Measurements from ENCODE around the gene UTS2R.

Gene UTS2R

DNA sequence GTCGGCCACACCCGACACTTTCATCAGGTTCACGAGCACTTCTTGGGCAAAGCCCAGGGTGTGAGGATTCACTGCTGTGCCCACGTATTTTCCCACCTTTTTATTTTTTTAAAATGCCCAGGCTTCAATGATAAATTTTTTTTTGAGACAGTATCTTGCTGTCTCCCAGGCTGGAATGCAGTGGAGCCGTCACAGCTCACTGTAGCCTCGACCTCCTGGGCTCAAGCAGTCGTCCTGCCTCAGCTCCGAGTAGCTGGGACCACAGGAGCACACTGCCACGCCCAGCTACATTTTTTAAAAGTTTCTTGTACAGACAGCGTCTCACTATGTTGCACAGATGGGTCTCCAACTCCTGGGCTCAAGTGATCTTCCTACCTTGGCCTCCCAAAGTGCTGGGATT lies 17.8 kb downstream of the UTS2R start:
- DNase-seq (ENCODE audit: low read depth, low spot score): no peak

GRCh38 chr17:82390015-82390859 lies 18.7 kb downstream of the UTS2R start:
- DNase-seq (ENCODE audit: low read depth, low spot score): no peak

DNA sequence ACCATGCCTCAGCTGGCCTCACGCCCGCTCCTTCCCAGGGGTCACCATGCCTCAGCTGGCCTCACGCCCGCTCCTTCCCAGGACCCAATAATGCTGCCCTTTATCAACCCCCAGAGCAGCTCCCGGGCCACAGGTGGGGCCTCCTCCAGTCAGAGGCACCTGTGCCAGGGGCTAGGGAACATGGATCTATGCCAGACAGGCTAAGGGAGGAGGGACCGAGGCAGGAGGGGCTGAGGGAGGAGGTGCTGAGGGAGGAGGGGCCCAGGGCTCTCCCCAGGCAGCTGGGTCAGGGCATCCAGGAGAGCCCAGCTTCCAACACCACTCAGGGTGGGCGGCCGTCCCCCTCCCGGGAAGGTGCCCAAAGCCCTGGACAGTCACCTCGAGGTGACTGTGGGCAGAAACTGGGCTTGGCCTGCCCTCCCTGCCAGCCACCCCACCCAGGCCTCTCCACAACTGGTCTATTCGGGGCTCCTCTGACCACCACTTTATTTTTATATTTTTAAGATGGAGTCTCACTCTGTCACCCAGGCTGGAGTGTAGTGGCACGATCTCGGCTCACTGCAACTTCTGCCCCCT lies 19.4 kb downstream of the UTS2R start:
- DNase-seq (ENCODE audit: low read depth, low spot score): no peak

DNA sequence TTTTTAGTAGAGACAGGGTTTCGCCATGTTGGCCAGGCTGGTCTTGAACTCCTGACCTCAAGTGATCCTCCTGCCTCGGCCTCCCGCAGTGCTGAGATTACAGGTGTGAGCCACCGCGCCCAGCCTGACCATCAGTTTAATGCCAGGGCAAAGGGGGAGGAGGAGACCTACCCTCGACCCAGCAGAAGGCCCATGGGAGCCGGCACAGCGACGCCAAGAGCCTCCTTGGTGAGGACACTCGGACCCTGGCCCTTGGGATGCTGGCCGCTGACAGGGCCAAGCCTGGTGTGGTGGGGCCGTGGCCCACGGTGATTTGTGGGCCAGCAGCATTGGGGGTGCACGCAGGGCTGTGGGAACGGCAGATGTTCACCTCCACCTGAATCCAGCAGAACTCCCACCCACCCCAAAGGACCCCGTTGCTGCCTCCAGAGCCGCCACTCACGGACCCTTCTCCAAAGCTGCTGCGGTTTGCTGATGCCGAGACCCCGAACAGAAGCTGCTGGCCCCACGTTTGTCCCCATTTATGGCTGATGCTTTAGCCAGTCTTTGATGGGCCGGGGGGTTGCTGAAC lies 20.0 kb downstream of the UTS2R start:
- no peak for DNase-seq (ENCODE audit: low read depth, low spot score)

DNA sequence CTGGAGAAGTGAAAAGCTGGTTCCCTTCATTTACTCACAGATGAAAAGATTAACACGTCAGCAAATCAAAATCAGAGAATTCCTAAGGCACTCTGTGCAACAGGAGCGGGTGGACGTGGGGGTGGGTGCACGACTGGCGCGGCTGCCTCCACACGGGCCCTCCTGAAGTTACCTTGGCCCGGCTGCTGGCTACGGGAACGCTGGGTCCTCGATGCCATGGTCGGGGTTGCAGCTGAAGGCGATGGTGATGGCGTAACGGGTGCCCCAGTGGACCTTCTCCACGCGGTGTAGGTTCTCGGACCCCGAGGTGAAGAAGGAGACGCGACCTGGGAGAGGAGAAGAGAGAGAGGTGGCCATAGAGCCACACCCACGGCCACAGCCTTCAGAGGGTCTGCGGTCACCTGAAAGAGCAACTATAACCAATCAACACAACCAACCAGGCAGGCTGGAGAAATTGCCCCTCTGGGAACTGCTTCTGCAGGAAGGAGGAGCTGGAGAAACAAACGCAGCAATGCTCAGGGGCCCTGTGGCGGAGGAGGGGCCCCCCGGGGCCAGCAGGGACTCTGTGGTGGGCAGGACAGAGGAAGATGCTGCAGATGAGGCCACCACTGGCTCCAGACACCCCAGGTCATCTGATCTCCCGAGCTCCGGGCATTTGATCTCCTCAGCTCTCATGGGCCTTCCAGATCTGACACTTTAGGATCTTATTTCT lies 20.8 kb downstream of the UTS2R start:
- no peak for DNase-seq (ENCODE audit: low read depth, low spot score)

DNA sequence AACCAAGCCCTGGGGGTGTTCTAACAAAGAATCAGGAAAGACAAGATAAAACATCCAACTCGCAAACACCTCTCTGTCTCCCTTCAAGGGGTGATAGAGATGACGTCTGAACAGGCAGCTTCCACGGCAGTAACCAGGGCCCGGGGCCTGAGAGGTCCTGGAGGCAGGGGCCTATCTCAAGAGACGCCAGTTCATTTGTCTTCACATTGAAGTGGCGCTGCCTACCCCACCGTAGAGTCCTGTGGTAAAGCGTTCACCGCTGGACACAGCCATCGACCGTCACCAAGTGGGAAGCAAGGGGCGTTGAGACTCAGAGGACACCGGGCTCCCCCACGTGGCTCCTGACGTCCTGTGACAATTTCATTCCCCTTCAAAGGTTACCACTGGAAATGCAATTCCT lies 21.4 kb downstream of the UTS2R start:
- DNase-seq (ENCODE audit: low read depth, low spot score): no peak

DNA sequence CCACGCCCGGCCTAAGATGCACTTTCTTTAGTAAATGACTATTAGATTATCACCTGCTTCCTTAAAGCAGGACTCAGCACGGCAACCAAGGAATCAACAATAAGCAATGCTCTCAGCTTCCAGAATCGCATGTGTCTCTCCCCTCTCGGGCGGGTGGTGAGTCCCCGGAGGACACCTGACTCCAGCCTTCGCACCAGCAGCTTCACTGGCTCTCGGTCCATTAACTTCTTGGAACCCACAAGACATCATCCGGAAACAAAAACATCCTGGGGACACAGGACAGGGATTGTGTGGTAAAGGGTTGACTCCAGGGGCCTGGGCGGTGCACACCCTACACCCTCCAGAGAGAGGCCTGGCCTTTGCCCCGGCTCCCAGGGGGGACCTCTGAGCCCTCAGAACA lies 22.7 kb downstream of the UTS2R start:
- DNase-seq (ENCODE audit: low read depth, low spot score): no peak

DNA sequence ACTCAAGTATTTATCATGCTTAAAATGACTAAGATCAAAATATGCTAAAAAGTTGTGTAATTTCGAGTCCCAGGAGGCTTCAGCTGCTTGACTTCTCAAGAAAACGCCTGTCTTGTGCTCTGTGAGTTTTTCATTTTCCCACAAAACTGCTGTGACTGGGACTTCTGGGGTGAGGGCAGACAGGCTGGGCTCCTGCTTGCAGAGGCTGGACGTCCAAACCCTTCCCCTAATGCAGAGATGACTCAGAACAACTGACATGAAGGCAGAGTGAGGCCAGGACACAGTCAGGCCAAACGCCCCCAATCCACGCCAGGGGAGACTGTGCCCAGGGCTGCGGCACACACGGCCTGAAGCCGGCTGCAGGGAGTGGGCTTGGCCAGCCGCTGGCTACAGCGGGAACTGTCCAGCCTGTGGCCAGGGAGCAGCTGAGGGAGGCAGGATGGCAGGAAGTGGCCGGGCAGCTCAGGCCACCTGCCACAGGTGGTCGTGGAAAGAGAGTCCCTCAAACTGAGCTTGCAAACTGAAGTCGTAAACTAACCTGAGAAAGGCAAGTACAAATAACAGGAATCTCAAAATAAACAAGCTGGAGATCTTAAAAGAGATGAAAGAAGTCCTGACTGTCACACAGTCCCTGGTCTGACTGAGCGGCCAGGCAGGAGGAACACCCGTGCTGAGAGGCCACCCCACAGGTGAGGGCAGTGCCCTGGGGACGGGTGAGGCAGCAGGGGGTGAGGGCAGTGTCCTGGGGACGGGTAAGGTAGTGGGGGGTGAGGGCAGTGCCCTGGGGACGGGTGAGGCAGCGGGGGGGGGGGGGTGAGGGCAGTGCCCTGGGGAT lies 25.3 kb downstream of the UTS2R start:
- peak; percentile 91 for DNase-seq (ENCODE audit: low read depth, low spot score)

DNA sequence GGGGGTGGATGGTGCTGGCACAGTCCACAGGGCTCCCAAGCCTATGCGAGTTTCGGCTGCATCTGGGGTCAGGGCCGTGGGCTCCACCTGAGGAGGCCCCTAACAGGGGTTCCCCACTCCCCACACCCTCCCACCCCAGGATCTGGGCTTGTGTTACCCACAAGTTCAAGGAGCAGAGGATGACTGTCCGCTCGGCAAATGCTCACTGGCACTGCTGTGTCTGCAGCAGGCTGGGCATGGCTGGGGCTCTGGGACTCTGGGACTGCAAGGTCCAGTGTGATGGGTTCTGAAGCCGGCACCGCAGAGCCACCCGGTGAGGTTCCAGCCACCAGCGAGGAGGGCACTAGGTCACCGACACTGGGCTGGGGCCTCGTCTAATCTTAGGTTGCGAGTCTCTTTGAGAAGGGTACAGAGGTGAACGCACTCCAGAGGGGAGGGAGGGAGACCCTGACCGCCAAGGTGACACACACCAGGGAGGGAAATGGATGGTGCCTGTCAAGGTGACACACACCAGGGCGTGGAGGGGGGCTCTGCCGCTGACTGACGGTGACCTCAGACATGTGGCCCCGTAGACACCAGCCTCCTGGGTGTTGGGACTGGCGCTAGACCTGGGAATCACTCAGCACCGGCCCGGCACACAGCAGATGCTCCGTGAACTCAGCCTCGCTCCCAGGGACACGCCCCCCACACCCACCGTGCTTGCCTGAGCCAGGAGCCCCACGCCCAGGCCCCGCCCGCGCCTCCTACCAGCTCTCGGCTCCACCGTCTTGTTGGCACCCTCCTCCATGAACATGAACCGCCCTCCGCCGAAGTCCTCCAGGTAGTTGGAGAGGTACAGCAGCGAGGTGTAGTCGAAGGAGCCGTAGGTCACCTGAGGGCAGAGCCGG lies 26.1 kb downstream of the UTS2R start:
- DNase-seq (ENCODE audit: low read depth, low spot score): no peak

GRCh38 chr17:82399041-82399441 lies 27.5 kb downstream of the UTS2R start:
- DNase-seq (ENCODE audit: low read depth, low spot score): peak; percentile 93

- DNase-seq (ENCODE audit: low read depth, low spot score): peak; percentile 62
Measured at GRCh38 chr17:82399601-82400101, 28.1 kb downstream of the UTS2R start.

DNA sequence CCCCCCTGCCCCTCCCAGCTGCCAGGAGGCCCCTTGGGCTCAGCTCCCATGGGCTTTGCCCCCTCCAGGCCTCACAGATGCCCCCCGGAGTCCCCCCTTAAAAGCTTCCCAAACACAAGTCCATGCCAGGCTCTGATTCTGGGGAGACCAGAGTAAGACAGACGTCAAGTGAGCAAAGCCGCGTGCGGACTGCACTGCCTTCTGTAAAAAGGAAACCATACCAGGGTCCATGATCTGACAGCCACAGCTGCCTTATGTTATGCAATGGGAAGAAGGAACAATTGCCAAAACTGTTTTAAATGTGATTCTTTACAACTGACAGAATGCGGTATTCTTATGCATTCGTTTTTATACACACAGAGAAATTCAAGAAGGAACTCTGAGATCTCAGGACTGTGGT lies 28.6 kb downstream of the UTS2R start:
- DNase-seq (ENCODE audit: low read depth, low spot score): no peak

DNA sequence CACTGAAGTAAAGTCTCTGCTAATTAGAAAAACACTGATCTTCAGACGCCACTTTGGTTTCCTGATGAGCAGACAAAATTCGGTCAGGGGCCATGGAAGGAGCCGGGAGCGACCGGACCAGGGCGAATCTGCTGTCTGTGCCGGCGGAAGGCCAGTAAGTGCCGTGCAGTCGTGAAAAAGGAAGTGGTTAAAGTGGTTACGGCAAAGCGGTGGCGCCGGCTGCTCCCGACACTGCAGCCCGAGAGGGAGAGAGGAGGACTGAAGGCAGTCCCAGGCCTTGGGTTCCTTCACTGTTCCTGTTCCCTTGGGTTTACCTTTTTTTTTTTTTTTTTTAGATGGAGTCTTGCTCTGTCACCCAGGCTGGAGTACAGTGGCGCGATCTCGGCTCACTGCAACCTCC lies 29.3 kb downstream of the UTS2R start:
- DNase-seq (ENCODE audit: low read depth, low spot score): no peak

GRCh38 chr17:82402865-82403264 lies 31.3 kb downstream of the UTS2R start:
- DNase-seq (ENCODE audit: low read depth, low spot score): no peak

DNA sequence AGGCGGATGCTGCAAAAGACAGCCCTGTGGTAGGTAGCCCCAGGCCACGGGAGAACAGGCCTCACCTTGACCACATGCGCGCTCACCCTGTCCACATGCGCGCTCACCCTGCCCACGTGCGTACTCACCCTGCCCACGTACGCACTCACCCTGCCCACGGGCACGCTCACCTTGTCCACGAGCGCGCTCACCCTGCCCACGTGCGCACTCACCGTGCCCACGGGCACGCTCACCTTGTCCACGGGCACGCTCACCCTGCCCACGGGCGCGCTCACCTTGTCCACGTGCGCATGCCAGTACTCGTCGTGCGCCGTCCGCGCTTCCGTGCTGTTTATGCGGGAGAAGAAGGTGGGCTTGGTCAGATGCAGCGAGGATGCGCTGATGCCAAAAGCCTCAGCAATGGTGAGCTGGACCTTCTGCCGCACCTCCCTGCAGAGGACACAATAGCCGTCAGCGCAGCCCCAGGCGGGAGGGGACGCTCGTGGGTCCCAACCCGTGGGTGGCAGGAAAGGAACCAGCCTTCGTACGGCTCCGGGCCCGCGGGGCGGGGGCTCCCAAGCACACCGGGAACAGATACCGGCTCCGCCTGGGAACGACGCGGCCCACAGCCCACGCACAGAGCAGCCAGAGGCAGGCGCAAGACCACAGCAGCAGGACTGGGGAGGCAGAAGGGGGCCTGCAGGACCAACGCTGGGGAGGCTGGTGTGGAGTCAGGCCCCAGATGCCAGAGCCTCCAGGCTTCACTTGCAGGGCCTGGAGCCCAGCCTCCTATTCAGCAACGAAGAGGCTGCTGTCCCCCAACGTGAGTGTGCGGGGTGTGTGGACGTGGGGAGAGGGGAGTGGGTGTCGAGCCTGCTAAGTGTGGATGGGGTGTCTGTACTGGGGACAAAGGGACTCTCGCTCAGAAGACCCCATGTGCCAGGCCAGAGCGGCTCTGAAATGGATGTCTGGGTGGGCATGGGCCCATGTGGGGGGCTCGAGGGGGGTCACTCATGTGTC lies 32.4 kb downstream of the UTS2R start:
- DNase-seq (ENCODE audit: low read depth, low spot score): no peak

DNA sequence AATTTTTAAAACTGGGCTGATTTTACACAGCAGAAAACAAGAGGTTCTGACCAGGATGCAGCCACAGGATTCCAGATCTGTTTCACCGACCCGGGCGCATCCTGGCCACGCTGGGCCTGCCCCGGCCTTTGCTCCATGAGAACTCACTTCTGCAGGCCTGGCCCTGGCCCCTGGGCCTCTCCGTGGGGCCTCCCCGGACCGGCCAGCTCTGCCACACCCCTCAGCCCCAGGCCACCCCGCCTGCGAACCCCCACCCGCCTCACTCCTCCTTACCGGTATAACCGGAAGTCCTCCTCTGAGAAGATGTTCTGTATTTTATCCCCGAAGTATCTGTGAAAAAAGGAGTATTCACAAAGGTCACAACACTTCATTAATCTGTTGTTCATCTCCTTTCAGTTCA lies 33.5 kb downstream of the UTS2R start:
- DNase-seq (ENCODE audit: low read depth, low spot score): no peak

DNA sequence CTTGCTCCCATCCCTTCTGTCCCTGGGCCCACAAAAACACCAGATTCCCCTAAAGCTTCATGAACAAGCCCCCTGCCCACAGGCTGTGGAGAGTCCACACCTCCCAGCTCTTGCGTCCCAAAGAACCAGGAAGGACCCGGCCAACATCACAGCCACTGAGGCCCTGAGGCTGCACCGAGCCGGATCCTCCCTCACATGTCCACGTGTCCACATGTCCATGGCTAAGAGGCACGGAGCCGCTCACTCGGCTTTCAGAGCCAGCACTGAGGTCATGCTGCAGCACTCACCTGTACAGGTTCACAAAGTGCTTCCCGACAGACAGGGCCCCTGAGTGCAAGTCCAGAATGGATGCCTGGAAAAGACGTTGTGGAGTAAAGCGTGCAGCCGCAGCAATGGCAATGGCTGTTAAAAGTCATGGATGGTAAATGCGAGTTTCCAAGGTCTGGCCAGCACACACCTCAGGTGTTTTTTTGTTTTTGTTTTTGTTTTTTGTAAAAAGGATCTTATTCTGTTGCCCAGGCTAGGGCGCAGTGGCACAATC lies 34.6 kb downstream of the UTS2R start:
- no peak for DNase-seq (ENCODE audit: low read depth, low spot score)

GRCh38 chr17:82407255-82407654 lies 35.7 kb downstream of the UTS2R start:
- peak; percentile 67 for DNase-seq (ENCODE audit: low read depth, low spot score)
